GM12875 (cell line): ENCODE data around the gene LYRM1.

Experiments
- H3K4me3 ChIP-seq: one replicate; pipeline ENCODE4 v1.5.1; 2011; ENCODE audit warnings: low read depth, low read length, control low read depth
- TF ChIP-seq, protein P1 (sequence below): IDR thresholded peaks from 2 replicates; pipeline ENCODE4 v1.5.1; 2011; ENCODE audit warnings: low read depth, mild to moderate bottlenecking, control low read depth, inconsistent platforms, low read length, moderate library complexity, borderline replicate concordance; ENCODE audit not compliant: insufficient read depth

Gene LYRM1

DNA sequence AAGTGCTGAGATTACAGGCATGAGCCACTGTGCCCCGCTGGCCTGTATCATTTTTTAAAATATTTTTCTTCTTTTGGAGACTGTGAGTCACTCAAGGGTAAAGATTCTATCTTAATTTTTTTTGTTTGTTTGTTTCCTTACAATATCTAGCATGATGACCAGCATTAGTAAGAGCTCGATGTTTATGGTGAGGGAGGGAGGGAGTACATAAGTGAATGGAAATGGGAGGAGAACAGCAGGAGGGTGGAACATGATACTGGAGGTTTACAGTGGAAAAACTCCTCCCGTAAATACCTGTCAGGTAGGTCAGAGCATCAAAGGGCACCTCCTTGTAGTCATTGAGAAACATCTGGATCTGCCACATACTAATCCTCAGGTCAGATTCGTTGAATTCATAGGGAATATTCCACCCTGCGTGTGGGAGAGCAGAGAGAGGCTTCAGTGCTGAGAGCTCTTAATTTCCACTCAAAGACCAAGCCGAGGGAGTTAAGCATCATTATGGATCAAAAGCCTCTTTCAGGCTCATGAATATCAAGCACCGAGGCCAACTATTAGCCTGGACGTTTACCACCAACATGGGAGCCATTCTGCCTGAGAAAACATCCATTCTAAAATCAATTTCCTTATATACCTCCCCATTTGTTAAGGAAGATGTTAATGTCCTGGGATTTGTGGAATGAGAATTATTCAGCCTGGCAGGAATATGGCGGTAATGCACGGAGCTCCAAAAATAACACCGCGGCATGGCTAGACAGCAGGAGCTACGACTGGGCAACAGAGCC is 51.8 kb downstream of the LYRM1 start:
- TF ChIP-seq, protein P1, sequence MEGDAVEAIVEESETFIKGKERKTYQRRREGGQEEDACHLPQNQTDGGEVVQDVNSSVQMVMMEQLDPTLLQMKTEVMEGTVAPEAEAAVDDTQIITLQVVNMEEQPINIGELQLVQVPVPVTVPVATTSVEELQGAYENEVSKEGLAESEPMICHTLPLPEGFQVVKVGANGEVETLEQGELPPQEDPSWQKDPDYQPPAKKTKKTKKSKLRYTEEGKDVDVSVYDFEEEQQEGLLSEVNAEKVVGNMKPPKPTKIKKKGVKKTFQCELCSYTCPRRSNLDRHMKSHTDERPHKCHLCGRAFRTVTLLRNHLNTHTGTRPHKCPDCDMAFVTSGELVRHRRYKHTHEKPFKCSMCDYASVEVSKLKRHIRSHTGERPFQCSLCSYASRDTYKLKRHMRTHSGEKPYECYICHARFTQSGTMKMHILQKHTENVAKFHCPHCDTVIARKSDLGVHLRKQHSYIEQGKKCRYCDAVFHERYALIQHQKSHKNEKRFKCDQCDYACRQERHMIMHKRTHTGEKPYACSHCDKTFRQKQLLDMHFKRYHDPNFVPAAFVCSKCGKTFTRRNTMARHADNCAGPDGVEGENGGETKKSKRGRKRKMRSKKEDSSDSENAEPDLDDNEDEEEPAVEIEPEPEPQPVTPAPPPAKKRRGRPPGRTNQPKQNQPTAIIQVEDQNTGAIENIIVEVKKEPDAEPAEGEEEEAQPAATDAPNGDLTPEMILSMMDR = no peak

DNA sequence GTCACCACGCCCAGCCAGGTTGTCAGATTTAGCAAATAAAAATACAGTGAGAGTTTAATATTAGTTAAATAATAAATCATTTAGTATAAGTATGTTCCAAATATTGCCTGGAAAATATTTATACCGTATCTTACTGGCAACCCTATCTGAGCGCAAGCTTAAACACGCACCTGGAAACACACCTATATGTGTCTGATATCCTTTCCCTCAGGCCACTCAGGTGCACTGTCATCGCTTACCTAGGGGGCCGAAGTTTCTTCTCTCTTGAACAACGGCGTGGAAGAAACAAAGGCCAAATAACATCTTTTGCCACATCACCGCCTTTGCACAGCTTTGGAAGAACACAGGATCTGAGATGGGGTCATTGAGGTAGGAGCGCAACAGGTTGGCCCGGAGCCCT is 54.0 kb downstream of the LYRM1 start:
- H3K4me3 ChIP-seq = no peak overlapping the region
- TF ChIP-seq, protein P1 = no peak

More for the DNA sequence above, 51.8 kb downstream of the LYRM1 start:
- H3K4me3 ChIP-seq = no peak overlapping the region

DNA sequence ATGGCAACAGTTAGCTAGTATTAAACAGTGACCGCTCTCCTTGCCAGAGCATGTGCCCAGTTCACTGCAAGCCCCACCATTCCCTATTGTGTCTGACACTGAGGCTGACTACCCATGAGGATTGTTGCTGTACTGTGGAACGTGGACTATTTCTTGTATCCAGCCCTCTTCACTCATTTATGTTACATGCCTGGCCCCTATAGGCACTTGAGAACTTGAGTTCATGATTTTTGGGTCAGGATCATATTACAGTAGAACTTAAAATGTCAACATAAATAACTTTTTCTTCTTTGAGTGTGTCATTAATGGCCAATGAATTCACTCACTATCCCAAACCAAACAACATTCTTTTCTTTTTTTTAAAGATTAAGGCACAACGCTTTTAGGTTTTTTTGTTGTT is 55.7 kb downstream of the LYRM1 start:
- H3K4me3 ChIP-seq = no peak overlapping the region
- TF ChIP-seq, protein P1 = no peak

DNA sequence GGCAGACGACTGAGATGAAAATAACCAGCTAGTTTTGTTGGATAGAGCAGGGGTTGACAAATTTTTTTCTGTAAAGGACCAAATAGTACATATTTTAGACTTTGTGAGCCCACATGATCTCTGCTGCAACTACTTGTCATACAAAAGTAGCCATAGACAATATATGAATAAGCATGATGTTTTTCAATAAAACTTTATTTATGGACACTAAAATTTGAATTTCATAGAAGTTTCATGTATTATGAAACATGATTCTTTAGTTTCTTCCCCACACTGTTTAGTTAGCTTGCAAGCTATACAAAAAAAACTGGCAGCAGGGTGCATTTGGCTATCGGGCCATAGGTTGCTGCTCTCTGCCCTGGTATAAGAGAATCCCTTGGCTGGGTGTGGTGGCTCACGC is 56.6 kb downstream of the LYRM1 start:
- no peak overlapping the region for H3K4me3 ChIP-seq
- TF ChIP-seq, protein P1 = no peak

DNA sequence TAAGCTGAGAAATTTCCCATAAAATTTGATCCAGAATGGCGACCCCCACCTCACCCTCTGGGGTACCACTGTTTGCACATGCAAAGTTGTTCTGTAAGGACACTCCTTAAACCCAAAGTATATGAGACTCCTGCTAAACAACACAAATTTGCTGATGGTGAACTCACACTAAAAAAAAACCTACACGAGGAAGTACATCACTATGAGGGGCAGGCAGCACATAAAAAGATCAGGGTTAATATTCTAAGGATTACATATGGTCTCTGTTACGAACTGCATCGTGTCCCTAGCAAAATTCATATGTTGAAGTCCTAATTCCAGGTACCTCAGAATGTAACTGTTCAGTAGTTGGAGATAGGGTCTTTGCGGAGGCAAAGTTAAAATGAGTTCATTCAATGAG is 60.3 kb downstream of the LYRM1 start:
- no peak overlapping the region for H3K4me3 ChIP-seq

DNA sequence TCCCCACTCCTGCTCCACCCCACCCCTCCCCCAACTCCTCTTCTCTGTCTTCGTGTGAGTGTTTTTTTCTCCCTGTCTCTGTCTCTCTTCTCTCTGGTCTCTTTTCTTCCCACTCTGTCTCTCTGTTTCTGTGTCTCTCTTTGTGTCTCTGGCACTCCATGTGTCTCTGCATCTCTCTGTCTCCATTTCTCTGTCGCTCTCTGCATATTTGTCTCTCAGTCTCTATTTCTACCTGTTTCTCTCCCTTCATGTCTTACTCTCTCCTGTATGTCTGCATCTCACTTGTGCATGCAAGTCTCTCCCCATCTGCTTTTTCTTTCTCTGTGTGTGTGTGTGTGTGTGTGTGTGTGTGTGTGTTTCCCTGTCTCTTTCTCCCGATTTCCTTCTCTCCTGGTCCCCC is 68.2 kb downstream of the LYRM1 start:
- H3K4me3 ChIP-seq = no peak overlapping the region
- TF ChIP-seq, protein P1 = no peak

More for the DNA sequence above, 60.3 kb downstream of the LYRM1 start:
- TF ChIP-seq, protein P1 = no peak

DNA sequence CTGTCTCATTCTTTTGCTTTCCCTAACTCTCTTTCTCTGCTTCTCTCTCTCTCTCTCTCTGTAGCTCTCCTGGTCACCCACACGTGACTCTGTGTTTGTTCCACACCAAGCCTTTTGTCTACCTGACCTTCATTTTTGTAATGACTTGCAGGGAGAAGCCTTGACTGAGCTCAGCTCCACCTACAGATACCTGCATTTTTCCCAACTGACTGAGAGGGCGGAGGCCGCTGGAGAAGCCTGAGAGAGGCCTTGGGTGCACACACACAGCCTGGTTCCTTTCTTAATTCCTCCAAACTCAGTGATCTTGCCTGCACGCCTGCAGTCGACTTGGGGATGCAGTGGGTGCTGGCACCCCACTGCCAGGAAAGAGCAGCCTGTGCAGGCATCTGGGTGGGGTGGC is 68.8 kb downstream of the LYRM1 start:
- no peak overlapping the region for H3K4me3 ChIP-seq
- TF ChIP-seq, protein P1 = no peak
